ENCODE data around the gene MPEG1. TPM values are rescaled to one million over a fixed set of nuclear protein-coding genes. Genes with fewer than 3 reads are reported as not detected.

Gene MPEG1
- total RNA-seq, 2 experiments from 2014 or later: 2.8 to 2.9 TPM

- Mint-ChIP-seq H3K27ac (no peak overlapping the region), H3K4me3 (no peak overlapping the region), H3K27me3 (no peaks in the 10 kb centered on the region), H3K4me1 (ENCODE audit: low read depth) (no peaks in the 10 kb centered on the region), H3K36me3 (ENCODE audit: low read depth) (no peaks in the 10 kb centered on the region), H3K9me3 (no peaks in the 10 kb centered on the region)
- DNase-seq (no peak), ATAC-seq (ENCODE audit: poor library complexity) (no peak)
- no peaks in the 10 kb centered on the region for H3K36me3 ChIP-seq (ENCODE audit: insufficient read depth, low read length)
- H3K4me3 ChIP-seq (ENCODE audit: low read length): no peak overlapping the region
- H3K27ac ChIP-seq (ENCODE audit: low read depth in 1 of 2, low read length in 2 of 2): no peak overlapping the region
- peaks cover 0 to 4% of the 10 kb centered on the region in 2 experiments for H3K9me3 ChIP-seq (ENCODE audit: control insufficient read depth in 1 of 2, insufficient read depth in 1 of 2, low read length in 2 of 2)
- H3K27me3 ChIP-seq (ENCODE audit: control insufficient read depth in 1 of 2, insufficient read depth in 2 of 2, low read length in 2 of 2): no peaks in the 10 kb centered on the region
- ChIA-PET CTCF (interaction anchor here (0.7 to 2.7 kb wide), 3 partner anchors 11 to 15 kb away, joined by 3 to 15 read pairs (median 4); partner anchors contain the start of gene DTX4), POLR2A (interaction anchor here (0.6 kb wide), 1 partner anchor 10 kb away, joined by 4 read pairs; the partner anchor contains the start of gene DTX4)
- intact Hi-C loops (cut with DNase I, micrococcal nuclease): no loop called here
- H3K4me1 ChIP-seq (ENCODE audit: insufficient read depth, low read length): peaks cover 6% of the 10 kb centered on the region
- TF ChIP-seq, protein P1, sequence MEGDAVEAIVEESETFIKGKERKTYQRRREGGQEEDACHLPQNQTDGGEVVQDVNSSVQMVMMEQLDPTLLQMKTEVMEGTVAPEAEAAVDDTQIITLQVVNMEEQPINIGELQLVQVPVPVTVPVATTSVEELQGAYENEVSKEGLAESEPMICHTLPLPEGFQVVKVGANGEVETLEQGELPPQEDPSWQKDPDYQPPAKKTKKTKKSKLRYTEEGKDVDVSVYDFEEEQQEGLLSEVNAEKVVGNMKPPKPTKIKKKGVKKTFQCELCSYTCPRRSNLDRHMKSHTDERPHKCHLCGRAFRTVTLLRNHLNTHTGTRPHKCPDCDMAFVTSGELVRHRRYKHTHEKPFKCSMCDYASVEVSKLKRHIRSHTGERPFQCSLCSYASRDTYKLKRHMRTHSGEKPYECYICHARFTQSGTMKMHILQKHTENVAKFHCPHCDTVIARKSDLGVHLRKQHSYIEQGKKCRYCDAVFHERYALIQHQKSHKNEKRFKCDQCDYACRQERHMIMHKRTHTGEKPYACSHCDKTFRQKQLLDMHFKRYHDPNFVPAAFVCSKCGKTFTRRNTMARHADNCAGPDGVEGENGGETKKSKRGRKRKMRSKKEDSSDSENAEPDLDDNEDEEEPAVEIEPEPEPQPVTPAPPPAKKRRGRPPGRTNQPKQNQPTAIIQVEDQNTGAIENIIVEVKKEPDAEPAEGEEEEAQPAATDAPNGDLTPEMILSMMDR (IDR thresholded peaks at IDR 0.05): no peak
Observed at GRCh38 chr11:59181746-59182456, 30.8 kb downstream of the MPEG1 start.

DNA sequence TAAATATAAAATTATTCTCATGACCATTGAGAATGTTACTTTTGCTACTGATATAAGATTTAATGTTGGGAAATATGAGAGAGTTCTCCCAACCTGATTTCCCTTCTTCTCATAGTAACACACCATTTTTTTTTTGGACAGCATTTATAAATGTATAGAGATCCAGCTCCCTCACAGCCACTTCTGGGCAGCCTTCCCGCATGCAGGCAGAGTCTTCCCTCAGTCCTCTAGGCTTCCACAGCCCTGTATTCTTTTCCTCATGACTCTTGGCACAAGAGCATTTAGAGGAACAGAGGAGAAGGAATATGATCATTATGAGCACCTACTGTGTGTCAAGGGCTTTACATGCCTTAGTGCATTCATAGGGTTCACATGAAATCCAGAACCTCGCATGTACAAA, 31.8 kb downstream of the MPEG1 start:
- Histone ChIP-seq H3K4me1 (ENCODE audit: insufficient read depth, low read length) (no peaks in the 10 kb centered on the region), H3K27me3 (ENCODE audit: control insufficient read depth in 1 of 2, insufficient read depth in 2 of 2, low read length in 2 of 2) (no peaks in the 10 kb centered on the region), H3K4me3 (ENCODE audit: low read length) (no peak overlapping the region), H3K36me3 (ENCODE audit: insufficient read depth, low read length) (no peaks in the 10 kb centered on the region), H3K27ac (ENCODE audit: low read depth in 1 of 2, low read length in 2 of 2) (no peak overlapping the region), H3K9me3 (ENCODE audit: control insufficient read depth in 1 of 2, insufficient read depth in 1 of 2, low read length in 2 of 2) (peaks cover 0 to 4% of the 10 kb centered on the region in 2 experiments)
- ATAC-seq (ENCODE audit: poor library complexity) (no peak), DNase-seq (no peak)
- Mint-ChIP-seq H3K4me1 (ENCODE audit: low read depth) (no peaks in the 10 kb centered on the region), H3K27me3 (no peaks in the 10 kb centered on the region), H3K9me3 (no peaks in the 10 kb centered on the region), H3K27ac (no peak overlapping the region), H3K4me3 (no peak overlapping the region), H3K36me3 (ENCODE audit: low read depth) (no peaks in the 10 kb centered on the region)
- intact Hi-C loops (cut with DNase I, micrococcal nuclease): no loop called here
- TF ChIP-seq, protein P1 (IDR thresholded peaks at IDR 0.05): no peak
- ChIA-PET POLR2A (no interaction called here), CTCF (interaction anchor here (1.7 kb wide), 1 partner anchor 9 kb away, joined by 18 read pairs; the partner anchor contains the start of gene DTX4)

DNA sequence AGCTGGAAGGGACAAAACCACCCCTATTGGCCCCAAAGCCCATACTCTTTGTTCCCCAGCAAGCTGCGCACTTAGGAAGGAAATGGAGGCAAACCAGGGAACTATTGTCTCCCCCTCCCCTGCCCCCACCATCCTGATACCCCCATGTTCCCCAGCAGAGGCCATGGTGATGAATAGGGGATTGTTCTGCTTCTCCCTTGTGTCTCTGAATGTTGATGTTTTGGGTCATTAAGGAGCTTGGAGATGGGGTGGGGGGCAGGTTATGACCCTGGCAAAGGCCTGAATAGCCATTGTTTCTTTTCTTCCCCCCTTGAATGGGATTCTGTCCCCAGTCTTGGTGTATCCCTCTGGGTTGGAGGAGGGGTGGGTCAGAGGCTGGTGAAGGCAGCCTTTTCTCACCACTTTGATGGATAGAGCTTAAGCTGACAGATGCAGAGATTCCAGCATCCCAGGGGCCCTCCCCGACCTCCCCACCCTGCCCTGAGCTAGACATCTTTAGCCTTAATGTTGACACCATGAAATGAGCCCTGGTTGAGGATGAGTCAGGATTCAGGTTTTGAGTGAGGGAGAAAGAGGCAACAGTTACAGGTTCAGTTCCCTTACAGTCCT, 32.5 kb downstream of the MPEG1 start:
- intact Hi-C loops (cut with DNase I, micrococcal nuclease): no loop called here
- Histone ChIP-seq H3K27ac (ENCODE audit: low read depth in 1 of 2, low read length in 2 of 2) (no peak overlapping the region), H3K4me1 (ENCODE audit: insufficient read depth, low read length) (no peaks in the 10 kb centered on the region), H3K27me3 (ENCODE audit: control insufficient read depth in 1 of 2, insufficient read depth in 2 of 2, low read length in 2 of 2) (no peaks in the 10 kb centered on the region), H3K4me3 (ENCODE audit: low read length) (no peak overlapping the region), H3K36me3 (ENCODE audit: insufficient read depth, low read length) (no peaks in the 10 kb centered on the region), H3K9me3 (ENCODE audit: control insufficient read depth in 1 of 2, insufficient read depth in 1 of 2, low read length in 2 of 2) (peaks cover 0 to 4% of the 10 kb centered on the region in 2 experiments)
- Mint-ChIP-seq H3K27me3 (no peaks in the 10 kb centered on the region), H3K36me3 (ENCODE audit: low read depth) (no peaks in the 10 kb centered on the region), H3K4me3 (no peak overlapping the region), H3K9me3 (no peaks in the 10 kb centered on the region), H3K4me1 (ENCODE audit: low read depth) (no peaks in the 10 kb centered on the region), H3K27ac (no peak overlapping the region)
- ChIA-PET CTCF (interaction anchor here (0.8 to 1.7 kb wide), 2 partner anchors 9 to 122 kb away, joined by 3 to 18 read pairs; partner anchors contain the start of gene DTX4), POLR2A (no interaction called here)
- DNase-seq: no peak
- TF ChIP-seq, protein P1 (IDR thresholded peaks at IDR 0.05): no peak
- ATAC-seq (ENCODE audit: poor library complexity): no peak
